Suppressor macrophage (primary cell): ENCODE data around the gene NOTCH3.
A peak's percentile ranks its signal among the peaks of the same experiment; 100 is the strongest.

Source experiments
- DNase-seq, 4 experiments: peaks; one replicate each; pipeline ENCODE4 v3.0.0-alpha.2; 2020 to 2022

Gene NOTCH3

GRCh38 chr19:15159251-15159650 is 41.5 kb downstream of the NOTCH3 start:
- no peak for DNase-seq

GRCh38 chr19:15156391-15156790 is 44.4 kb downstream of the NOTCH3 start:
- DNase-seq = no peak

- DNase-seq = no peak
Measured at GRCh38 chr19:15155296-15155695, 45.5 kb downstream of the NOTCH3 start.

- DNase-seq = peak; percentile 67 to 78 (median 70)
Measured at GRCh38 chr19:15154002-15154612, 46.7 kb downstream of the NOTCH3 start.

- peak; percentile 39 to 73 (median 56) for DNase-seq
Measured at GRCh38 chr19:15149737-15150136, 51.1 kb downstream of the NOTCH3 start.

GRCh38 chr19:15147090-15147489 is 53.7 kb downstream of the NOTCH3 start:
- DNase-seq = no peak

GRCh38 chr19:15144046-15144646 is 56.6 kb downstream of the NOTCH3 start:
- DNase-seq = no peak

- DNase-seq = no peak
Measured at GRCh38 chr19:15142313-15142712, 58.5 kb downstream of the NOTCH3 start.

GRCh38 chr19:15141143-15141542 is 59.7 kb downstream of the NOTCH3 start:
- DNase-seq = no peak

GRCh38 chr19:15138427-15138826 is 62.4 kb downstream of the NOTCH3 start:
- no peak for DNase-seq

GRCh38 chr19:15137777-15138176 is 63.0 kb downstream of the NOTCH3 start:
- no peak for DNase-seq

- DNase-seq = no peak
Measured at GRCh38 chr19:15136234-15136954, 64.4 kb downstream of the NOTCH3 start.

- no peak for DNase-seq
Measured at GRCh38 chr19:15129856-15130585, 70.8 kb downstream of the NOTCH3 start.

- no peak for DNase-seq
Measured at GRCh38 chr19:15128162-15128770, 72.5 kb downstream of the NOTCH3 start.

- peak in 2 of 4 experiments; percentile 13 to 16 for DNase-seq
Measured at GRCh38 chr19:15126131-15126910, 74.5 kb downstream of the NOTCH3 start.

GRCh38 chr19:15125232-15126067 is 75.3 kb downstream of the NOTCH3 start:
- peak; percentile 99 to 100 (median 99) for DNase-seq

- peak; percentile 34 to 48 (median 42) for DNase-seq
Measured at GRCh38 chr19:15124572-15125231, 76.1 kb downstream of the NOTCH3 start.

- no peak for DNase-seq
Measured at GRCh38 chr19:15123900-15124299, 76.9 kb downstream of the NOTCH3 start.

- DNase-seq = no peak
Measured at GRCh38 chr19:15123031-15123890, 77.5 kb downstream of the NOTCH3 start.
